ENCODE measurements around the gene TRIM34.
"Not testable (repeated sequence)": the region's sequence is repeated elsewhere in the genome, so short reads cannot be mapped to it uniquely, and the experiment has no call there.

The TRIM34 gene

DNA sequence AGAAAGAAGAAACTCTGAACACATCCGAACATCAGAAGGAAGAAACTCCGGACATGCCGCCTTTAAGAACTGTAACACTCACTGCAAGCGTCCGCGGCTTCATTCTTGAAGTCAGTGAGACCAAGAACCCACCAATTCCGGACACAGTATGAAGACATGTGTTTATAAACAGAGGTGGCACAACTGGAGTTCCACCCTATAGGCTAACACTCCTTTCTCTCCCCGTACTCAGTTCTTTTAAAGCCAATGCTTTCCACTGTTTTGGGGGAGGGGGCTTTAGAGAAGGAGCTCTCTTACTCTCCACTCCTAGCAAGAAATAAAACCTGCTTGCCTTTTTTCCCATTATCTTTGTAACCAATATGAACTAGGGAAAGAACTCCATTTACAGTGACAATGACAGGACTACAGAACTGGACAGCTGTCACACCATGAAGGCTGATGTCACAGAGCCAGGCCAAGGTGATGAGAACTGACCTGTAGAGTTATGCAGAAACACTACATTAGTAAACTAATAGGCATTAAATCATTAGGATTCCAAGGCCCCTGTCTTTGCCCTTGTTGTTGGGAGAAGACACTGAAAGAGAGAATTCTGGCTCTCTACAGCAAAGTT lies 59.3 kb downstream of the TRIM34 start:
- DNase-seq (ENCODE audit: low spot score) = no peak

DNA sequence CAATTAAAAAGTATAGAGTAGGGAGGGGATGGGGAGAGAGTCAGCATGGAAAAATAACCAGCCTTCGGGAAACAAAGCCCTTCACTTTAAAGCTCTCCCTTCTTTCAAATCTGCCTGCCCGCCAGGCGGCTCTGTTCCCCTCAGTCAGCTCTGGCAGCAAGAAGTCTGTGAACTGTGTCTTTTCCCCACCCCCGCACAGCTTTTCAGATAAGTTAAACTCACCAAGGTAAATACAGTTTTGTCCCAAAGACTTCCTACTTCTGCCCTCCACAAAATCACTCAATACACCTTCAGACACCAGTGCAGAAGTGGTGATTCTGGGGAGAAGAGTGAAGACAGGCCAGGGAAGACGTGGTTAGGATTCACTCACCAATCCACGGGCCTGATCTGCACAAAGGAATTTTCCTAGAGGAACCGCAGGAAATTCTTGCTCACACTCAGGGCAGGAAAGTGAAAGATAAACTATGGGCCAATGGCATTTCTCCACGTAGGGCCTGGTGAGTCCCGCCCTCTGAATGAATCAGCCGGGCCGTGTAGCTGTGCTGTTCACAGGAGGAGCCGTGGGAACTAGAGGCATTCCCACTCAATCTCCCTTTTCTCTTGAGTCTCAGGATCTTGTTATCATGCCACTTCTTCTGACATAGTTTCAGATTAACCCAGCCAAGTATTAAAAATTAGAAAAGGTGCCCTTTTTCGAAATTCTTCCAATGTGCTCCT lies 60.0 kb downstream of the TRIM34 start, which contains the start of gene TRIM5:
TSS of gene TRIM5 (minus strand) at position 429 of the 717 bp plus-strand sequence. CDS start 4,897 bp downstream, outside the sequence.
- DNase-seq (ENCODE audit: low spot score) = peak; percentile 84

DNA sequence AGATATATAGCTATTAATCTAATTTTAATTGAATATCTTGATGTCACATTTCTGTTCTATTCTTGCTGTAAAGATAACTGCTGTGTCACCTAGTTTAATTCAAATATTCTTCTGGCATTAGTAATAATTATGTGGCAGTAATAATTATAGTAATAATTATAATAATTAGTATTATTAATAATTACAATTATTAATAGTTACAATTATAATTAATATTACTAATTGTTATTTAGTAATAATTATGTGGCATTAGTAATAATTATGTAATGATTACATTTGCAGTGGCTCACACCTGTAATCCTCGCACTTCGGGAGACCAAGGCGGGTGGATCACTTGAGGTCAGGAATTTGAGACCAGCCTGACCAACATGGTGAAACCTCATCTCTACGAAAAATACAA lies 61.6 kb downstream of the TRIM34 start:
- no peak for DNase-seq (ENCODE audit: low spot score)

DNA sequence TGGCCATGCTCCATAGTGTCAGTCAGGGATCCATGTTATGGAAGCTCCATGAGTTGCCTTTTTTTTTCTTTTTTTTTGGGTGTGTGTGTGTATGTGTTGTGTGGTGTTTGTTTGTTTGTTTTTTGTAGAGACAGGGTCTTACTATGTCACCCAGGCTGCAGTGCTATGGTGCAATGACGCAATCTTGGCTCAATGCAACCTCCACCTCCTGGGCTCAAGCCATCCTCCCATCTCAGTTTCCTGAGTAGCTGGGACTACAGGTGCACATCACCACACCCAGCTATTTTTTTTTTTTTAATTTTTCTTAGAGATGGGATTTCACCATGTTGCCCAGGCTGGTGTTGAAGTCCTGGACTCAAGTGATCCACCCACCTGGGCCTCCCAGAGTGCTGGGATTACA lies 63.7 kb downstream of the TRIM34 start:
- DNase-seq (ENCODE audit: low spot score) = no peak

DNA sequence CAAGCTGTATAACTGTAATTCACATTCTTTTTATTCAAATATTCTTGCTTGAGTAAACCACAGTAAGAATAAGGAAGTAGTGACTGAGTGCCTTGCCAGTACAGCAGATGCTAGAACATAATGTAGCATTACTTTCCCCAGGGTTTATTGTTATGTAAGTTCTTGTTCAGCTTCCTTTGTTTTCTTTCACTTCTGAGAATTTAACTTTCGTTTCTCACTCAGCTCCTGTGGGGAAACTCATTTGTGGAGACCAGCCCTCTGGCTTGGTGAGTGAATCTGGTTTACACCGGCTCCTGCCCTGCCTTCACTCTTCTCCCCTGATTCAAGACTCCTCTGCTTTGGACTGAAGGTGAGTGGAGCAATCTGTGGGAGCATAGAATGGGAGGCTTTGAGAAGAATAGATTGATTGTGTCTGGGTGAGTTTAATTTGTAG lies 64.8 kb downstream of the TRIM34 start, which contains the start of gene TRIM22:
TSS of gene TRIM22 (plus strand) at position 240 of the 433 bp plus-strand sequence. CDS start 6,443 bp downstream, outside the sequence.
- DNase-seq (ENCODE audit: low spot score) = peak; percentile 85

DNA sequence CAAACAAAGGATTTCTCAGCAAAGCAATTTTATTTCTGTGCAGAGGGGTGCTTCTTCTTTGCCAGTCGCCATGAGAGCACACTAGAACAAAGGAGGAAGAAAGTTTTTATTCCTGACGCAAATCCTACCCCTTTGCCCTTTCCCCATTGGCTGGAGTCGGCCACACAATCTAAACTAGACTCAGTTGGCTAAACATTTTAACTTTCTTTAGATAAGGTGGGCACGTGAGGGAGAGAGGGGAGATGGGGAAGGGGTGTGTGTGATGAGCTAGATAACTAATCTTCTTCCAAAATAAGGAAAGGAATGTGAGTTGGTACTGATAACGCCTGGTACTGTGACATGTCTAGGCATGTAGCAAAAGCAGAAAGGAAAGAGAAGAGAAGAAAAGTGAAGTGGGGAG lies 65.4 kb downstream of the TRIM34 start:
- DNase-seq (ENCODE audit: low spot score) = no peak

DNA sequence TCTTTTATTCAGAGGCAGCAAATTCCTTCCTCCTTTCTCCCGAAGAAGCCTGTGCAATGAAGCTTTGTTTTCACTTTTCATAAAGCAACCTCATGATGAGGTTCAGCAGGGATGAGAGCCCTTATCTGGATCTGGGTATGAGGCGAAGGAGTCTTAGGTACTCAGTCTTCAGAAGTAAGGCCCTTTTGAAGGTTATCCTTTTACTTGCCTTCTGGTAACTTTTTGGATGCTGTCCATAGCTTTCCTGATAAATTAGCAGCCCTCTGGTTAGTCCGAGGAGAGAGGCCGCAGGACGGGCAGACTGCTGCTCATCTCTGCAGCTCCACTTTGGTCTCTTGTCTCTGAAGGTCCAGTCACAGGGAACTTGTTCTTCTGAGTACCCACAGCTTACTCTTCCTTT lies 65.9 kb downstream of the TRIM34 start:
- no peak for DNase-seq (ENCODE audit: low spot score)

DNA sequence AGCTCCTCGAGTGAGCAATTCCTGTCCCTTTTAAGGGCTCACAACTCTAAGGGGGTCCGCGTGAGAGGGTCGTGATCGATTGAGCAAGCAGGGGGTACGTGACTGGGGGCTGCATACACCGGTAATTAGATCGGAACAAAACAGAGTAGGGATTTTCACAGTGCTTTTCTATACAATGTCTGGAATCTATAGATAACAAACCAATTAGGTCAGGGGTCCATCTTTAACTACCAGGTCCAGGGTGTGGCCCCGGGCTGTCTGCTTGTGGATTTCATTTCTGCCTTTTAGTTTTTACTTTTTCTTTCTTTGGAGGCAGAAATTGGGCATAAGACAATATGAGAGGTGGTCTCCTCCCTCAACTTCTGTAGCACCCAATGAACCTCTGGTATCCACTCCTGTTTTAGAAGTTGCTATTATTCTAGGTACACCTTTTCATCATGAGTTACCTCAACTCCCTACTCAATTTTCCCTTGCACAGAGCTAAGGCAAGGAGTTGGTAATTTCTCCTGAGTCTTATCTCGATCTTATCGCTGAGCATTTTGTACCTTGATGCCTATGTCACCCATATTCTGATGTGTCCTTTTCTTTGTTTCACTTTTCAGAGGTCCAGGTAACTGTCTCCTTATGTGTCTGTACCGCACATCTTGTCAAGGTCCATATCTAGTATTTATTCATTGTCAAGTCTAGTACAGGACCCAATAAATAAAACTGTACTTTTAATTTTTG lies 66.6 kb downstream of the TRIM34 start:
- DNase-seq (ENCODE audit: low spot score) = not testable (repeated sequence)

DNA sequence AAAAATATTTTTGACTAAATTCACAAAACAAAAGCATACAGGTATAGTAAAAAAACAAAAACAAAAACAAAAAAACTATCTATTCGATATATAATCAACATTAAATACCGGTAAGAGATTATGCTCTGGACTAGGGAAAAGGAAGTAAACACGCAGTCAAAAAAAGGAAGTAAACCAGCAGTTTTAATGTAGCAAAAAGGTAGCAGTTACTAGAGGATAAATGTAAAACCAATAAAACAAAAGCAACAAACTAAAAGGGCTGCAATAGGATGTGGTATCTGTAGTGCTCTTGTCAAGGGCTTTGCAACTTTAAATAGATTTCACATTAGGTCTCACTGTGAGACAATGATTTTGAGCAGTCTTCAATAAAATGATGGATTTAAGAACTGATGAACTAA lies 67.2 kb downstream of the TRIM34 start:
- DNase-seq (ENCODE audit: low spot score) = no peak
